Stimulated activated CD8-positive, alpha-beta memory T cell treated with anti-CD3 and anti-CD28 coated beads, Interleukin-15, amount 100 ng/mL, for 1 hour (primary cell): ENCODE measurements around the gene MAN2A1.
"Not testable (repeated sequence)": the region's sequence is repeated elsewhere in the genome, so short reads cannot be mapped to it uniquely, and the experiment has no call there.

Experiments used
- DNase-seq: peaks from one replicate; pipeline ENCODE4 v3.0.0-alpha.2; 2020; ENCODE audit warnings: low read depth

MAN2A1 gene

GRCh38 chr5:109826426-109826825, 136.7 kb downstream of the MAN2A1 start:
- no peak for DNase-seq

- no peak for DNase-seq
Observed at GRCh38 chr5:109829331-109829730, 139.6 kb downstream of the MAN2A1 start.

- DNase-seq: no peak
Observed at GRCh38 chr5:109830955-109831502, 141.3 kb downstream of the MAN2A1 start.

- DNase-seq: not testable (repeated sequence)
Observed at GRCh38 chr5:109832207-109833188, 142.8 kb downstream of the MAN2A1 start.

- DNase-seq: no peak
Observed at GRCh38 chr5:109833946-109834345, 144.2 kb downstream of the MAN2A1 start.

- no peak for DNase-seq
Observed at GRCh38 chr5:109836280-109836679, 146.6 kb downstream of the MAN2A1 start.

- DNase-seq: no peak
Observed at GRCh38 chr5:109837231-109837861, 147.6 kb downstream of the MAN2A1 start.

- DNase-seq: no peak
Observed at GRCh38 chr5:109838157-109838556, 148.4 kb downstream of the MAN2A1 start.

GRCh38 chr5:109844148-109844547, 154.4 kb downstream of the MAN2A1 start:
- no peak for DNase-seq

GRCh38 chr5:109844695-109845094, 155.0 kb downstream of the MAN2A1 start:
- no peak for DNase-seq

GRCh38 chr5:109848130-109848529, 158.4 kb downstream of the MAN2A1 start:
- DNase-seq: no peak

GRCh38 chr5:109849478-109850088, 159.9 kb downstream of the MAN2A1 start:
- DNase-seq: no peak

- no peak for DNase-seq
Observed at GRCh38 chr5:109852371-109853155, 162.8 kb downstream of the MAN2A1 start.

GRCh38 chr5:109853377-109853776, 163.7 kb downstream of the MAN2A1 start:
- DNase-seq: no peak

GRCh38 chr5:109855056-109855455, 165.3 kb downstream of the MAN2A1 start:
- no peak for DNase-seq

- DNase-seq: no peak
Observed at GRCh38 chr5:109857405-109858031, 167.8 kb downstream of the MAN2A1 start.

- no peak for DNase-seq
Observed at GRCh38 chr5:109859537-109859936, 169.8 kb downstream of the MAN2A1 start.

GRCh38 chr5:109862301-109862700, 172.6 kb downstream of the MAN2A1 start:
- no peak for DNase-seq

- DNase-seq: no peak
Observed at GRCh38 chr5:109863752-109864151, 174.0 kb downstream of the MAN2A1 start.

GRCh38 chr5:109865637-109866036, 175.9 kb downstream of the MAN2A1 start:
- no peak for DNase-seq

- DNase-seq: no peak
Observed at GRCh38 chr5:109866051-109866450, 176.3 kb downstream of the MAN2A1 start.
